OCI-LY7 (cell line): Measurements from ENCODE around the gene DIP2C. TPM values are rescaled to one million over a fixed set of nuclear protein-coding genes. Genes with fewer than 3 reads are reported as not detected.

ENCODE experiments used
- BruUV-seq: library from RNA; stranded (reverse); fragments of 400-500 nt; replicated peaks from 2 replicates; lab custom pipeline; 2021; lab: Mats Ljungman, UMichigan
- CTCF ChIA-PET: fragments of 300-600 bp; sonication (Branson Sonifier 250); formaldehyde crosslinking; loops from one replicate; lab custom pipeline; 2022; ENCODE audit warnings: antibody characterized with exemption; ENCODE audit not compliant: unreplicated experiment; lab: Charles Lee
- POLR2A ChIA-PET: fragments of 300-600 bp; sonication (Branson Sonifier 250); formaldehyde crosslinking; loops from one replicate; lab custom pipeline; 2022; ENCODE audit warnings: antibody characterized with exemption; lab: Charles Lee
- DNase-seq: peaks from one replicate; pipeline ENCODE4 v3.0.0-alpha.2; 2015; ENCODE audit warnings: low spot score
- H2AFZ ChIP-seq: fragments of 200-600 bp; sonication (generic), shearing (Covaris generic); 2 replicates; pipeline ENCODE4 v1.6.1; 2014; ENCODE audit warnings: mild to moderate bottlenecking, antibody characterized with exemption, low read length, moderate library complexity
- H3K27ac ChIP-seq: fragments of 200-600 bp; sonication (generic); 2 replicates; pipeline ENCODE4 v1.5.1; 2014; ENCODE audit warnings: mixed run types, low read depth, mild to moderate bottlenecking, moderate library complexity, low read length, inconsistent platforms; ENCODE audit not compliant: poor library complexity, severe bottlenecking
- H3K36me3 ChIP-seq: fragments of 200-600 bp; sonication (generic); 2 replicates; pipeline ENCODE4 v1.6.1; 2014; ENCODE audit warnings: mild to moderate bottlenecking, antibody characterized with exemption, low read length, moderate library complexity, mixed read lengths; ENCODE audit not compliant: insufficient read depth
- H3K4me1 ChIP-seq: fragments of 200-600 bp; sonication (generic); 2 replicates; pipeline ENCODE4 v1.5.1; 2014; ENCODE audit warnings: mild to moderate bottlenecking, low read length; ENCODE audit not compliant: insufficient read depth, poor library complexity, severe bottlenecking
- H3K4me2 ChIP-seq: fragments of 200-600 bp; sonication (generic); 2 replicates; pipeline ENCODE4 v1.6.1; 2014; ENCODE audit warnings: mild to moderate bottlenecking, low read length
- H3K4me3 ChIP-seq: fragments of 200-600 bp; sonication (generic); 2 replicates; pipeline ENCODE4 v1.5.1; 2014; ENCODE audit warnings: mild to moderate bottlenecking, low read depth, low read length; ENCODE audit not compliant: poor library complexity, severe bottlenecking
- H3K79me2 ChIP-seq: fragments of 200-600 bp; sonication (generic); 2 replicates; pipeline ENCODE4 v1.6.1; 2016; ENCODE audit warnings: low read depth, mild to moderate bottlenecking, low read length, moderate library complexity, mixed read lengths; ENCODE audit not compliant: insufficient read depth
- H3K9me2 ChIP-seq: fragments of 200-600 bp; sonication (generic); 2 replicates; pipeline ENCODE4 v1.6.1; 2016; ENCODE audit warnings: mild to moderate bottlenecking, low read length, mixed read lengths; ENCODE audit not compliant: insufficient read depth
- H3K9me3 ChIP-seq: fragments of 200-600 bp; sonication (generic); 2 replicates; pipeline ENCODE4 v1.6.1; 2014; ENCODE audit warnings: mild to moderate bottlenecking, mixed run types, low read length, mixed read lengths
- H4K20me1 ChIP-seq: fragments of 200-600 bp; sonication (generic); 2 replicates; pipeline ENCODE4 v1.6.1; 2014; ENCODE audit warnings: mild to moderate bottlenecking, antibody characterized with exemption, low read length, moderate library complexity, mixed read lengths; ENCODE audit not compliant: insufficient read depth
- EZH2phosphoT487 ChIP-seq: fragments of 200-600 bp; sonication (generic); IDR thresholded peaks from 2 replicates; pipeline ENCODE4 v1.6.1; 2018; ENCODE audit warnings: low read depth, borderline replicate concordance, mild to moderate bottlenecking, mixed run types, antibody characterized with exemption, low read length, moderate library complexity, mixed read lengths
- intact Hi-C: fragments of 100-400 bp; cut with micrococcal nuclease; formaldehyde crosslinking; loops from one replicate; pipeline ENCODE4 v1.10.0; 2022; ENCODE audit not compliant: unreplicated experiment
- total RNA-seq, 2 experiments: library from RNA; depleted of rRNA in 1 of 2; stranded (reverse); fragments of >200 nt in 1 of 2; shearing (Covaris generic) in 1 of 2; gene quantifications; 2 replicates each; pipeline ENCODE4 v1.2.3, GENCODE V29; 2014 to 2022
- TF ChIP-seq, protein P1 (sequence below): fragments of 200-600 bp; sonication (generic); conservative IDR thresholded peaks from 2 replicates; pipeline ENCODE4 v1.5.1; 2014; ENCODE audit warnings: mild to moderate bottlenecking, antibody characterized with exemption, low read length, moderate library complexity, mixed read lengths

Gene DIP2C
- total RNA-seq, 2 experiments from 2014 or later = 10.9 to 29.5 TPM

DNA sequence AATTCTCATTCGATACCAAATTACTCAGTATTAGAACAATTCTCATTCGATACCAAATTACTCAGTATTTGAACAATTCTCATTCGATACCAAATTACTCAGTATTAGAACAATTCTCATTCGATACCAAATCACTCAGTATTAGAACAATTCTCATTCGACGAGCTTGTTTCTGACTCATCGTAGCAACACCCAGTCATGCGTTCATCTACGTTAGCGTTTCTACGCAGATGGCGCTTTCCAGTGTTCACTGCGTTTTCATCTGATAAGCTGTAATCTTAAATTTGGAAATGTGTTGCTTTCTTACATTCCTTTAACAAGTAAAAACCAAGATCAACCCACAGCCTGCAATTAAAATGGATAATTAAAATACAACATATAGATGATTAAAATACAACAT is 277.9 kb downstream of the DIP2C start:
- H4K20me1 ChIP-seq = no peaks in the 10 kb centered on the region
- H3K36me3 ChIP-seq = peaks cover 85% of the 10 kb centered on the region
- intact Hi-C loops = no loop called here
- no TSS peak for BruUV-seq
- no peaks in the 10 kb centered on the region for H3K4me1 ChIP-seq
- no peaks in the 10 kb centered on the region for H3K9me3 ChIP-seq
- no peak overlapping the region for H2AFZ ChIP-seq
- no peak overlapping the region for H3K27ac ChIP-seq
- DNase-seq = no peak
- H3K9me2 ChIP-seq = no peaks in the 10 kb centered on the region
- TF ChIP-seq EZH2phosphoT487 = no peak
- TF ChIP-seq, protein P1, sequence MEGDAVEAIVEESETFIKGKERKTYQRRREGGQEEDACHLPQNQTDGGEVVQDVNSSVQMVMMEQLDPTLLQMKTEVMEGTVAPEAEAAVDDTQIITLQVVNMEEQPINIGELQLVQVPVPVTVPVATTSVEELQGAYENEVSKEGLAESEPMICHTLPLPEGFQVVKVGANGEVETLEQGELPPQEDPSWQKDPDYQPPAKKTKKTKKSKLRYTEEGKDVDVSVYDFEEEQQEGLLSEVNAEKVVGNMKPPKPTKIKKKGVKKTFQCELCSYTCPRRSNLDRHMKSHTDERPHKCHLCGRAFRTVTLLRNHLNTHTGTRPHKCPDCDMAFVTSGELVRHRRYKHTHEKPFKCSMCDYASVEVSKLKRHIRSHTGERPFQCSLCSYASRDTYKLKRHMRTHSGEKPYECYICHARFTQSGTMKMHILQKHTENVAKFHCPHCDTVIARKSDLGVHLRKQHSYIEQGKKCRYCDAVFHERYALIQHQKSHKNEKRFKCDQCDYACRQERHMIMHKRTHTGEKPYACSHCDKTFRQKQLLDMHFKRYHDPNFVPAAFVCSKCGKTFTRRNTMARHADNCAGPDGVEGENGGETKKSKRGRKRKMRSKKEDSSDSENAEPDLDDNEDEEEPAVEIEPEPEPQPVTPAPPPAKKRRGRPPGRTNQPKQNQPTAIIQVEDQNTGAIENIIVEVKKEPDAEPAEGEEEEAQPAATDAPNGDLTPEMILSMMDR = no peak
- ChIA-PET CTCF (no interaction called here), POLR2A (interaction anchor here (0.7 kb wide), 1 partner anchor 709 kb away, joined by 3 read pairs; no protein-coding TSS in a partner anchor)
- no peak overlapping the region for H3K4me3 ChIP-seq
- H3K79me2 ChIP-seq = no peaks in the 10 kb centered on the region
- H3K4me2 ChIP-seq = no peak overlapping the region

DNA sequence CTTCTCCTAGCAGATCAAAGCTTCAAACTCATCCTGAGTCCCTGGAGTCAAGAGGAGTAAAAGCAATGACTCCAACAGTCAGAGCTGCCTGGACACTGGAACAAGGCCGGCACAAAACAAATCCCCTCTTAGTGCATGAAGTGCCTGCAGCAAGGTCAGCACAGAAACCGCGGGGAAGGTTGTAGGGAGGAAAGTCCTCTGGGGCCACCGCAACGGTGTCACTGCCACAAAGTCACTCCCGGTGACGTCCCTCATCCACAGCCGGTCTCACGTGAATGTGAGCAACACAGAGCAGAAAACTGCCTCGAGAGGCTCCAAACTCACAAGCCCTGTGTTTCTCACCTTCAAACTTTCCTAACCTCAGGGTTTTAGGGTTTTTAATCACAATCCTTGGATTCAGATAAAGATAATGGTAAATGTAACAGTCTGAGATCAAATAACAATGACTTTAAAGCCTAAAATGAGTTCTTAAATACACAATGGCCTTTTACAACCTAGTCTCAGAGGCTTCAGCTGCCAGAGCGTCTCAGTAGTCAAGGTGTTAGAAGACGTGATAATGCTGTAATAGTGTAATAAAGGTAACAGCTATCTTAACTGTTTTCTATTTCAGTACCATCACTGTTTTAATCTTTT is 279.9 kb downstream of the DIP2C start:
- BruUV-seq = no TSS peak
- H3K9me3 ChIP-seq = no peaks in the 10 kb centered on the region
- H4K20me1 ChIP-seq = no peaks in the 10 kb centered on the region
- H3K9me2 ChIP-seq = no peaks in the 10 kb centered on the region
- no peak overlapping the region for H2AFZ ChIP-seq
- H3K79me2 ChIP-seq = no peaks in the 10 kb centered on the region
- H3K4me1 ChIP-seq = no peaks in the 10 kb centered on the region
- H3K4me2 ChIP-seq = no peak overlapping the region
- peaks cover 93% of the 10 kb centered on the region for H3K36me3 ChIP-seq
- H3K4me3 ChIP-seq = no peak overlapping the region
- no peak for TF ChIP-seq EZH2phosphoT487
- TF ChIP-seq, protein P1 = no peak
- H3K27ac ChIP-seq = no peak overlapping the region
- ChIA-PET POLR2A (interaction anchor here (1.4 kb wide), 1 partner anchor 10 kb away, joined by 3 read pairs; no protein-coding TSS in a partner anchor), CTCF (no interaction called here)
- intact Hi-C loops = no loop called here
- no peak for DNase-seq

DNA sequence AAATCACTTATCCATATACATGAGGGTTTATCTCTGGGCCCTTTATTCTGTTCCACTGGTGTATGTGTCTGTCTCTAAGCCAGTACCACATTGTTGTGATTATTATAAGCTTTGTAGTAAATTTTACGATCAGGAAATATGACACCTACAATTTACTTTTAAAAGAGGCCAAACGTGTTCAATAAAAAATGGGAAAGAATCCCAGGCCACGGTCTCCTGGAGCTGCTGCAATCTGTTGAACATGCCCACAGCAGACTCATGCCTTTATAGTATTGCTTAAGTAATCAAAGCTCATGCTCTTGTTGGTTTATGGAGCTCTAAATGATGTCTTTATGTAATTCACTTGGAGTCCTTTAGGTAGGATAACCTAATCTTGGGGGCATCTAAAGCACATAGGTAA is 281.2 kb downstream of the DIP2C start:
- H3K9me3 ChIP-seq = no peaks in the 10 kb centered on the region
- ChIA-PET POLR2A (interaction anchor here (0.6 kb wide), 2 partner anchors 9 to 268 kb away, joined by 3 read pairs; no protein-coding TSS in a partner anchor), CTCF (no interaction called here)
- no peaks in the 10 kb centered on the region for H3K4me1 ChIP-seq
- peaks cover 84% of the 10 kb centered on the region for H3K36me3 ChIP-seq
- no peak overlapping the region for H2AFZ ChIP-seq
- intact Hi-C loops = no loop called here
- no peaks in the 10 kb centered on the region for H3K9me2 ChIP-seq
- no peak overlapping the region for H3K4me2 ChIP-seq
- no peak for DNase-seq
- H3K4me3 ChIP-seq = no peak overlapping the region
- no peaks in the 10 kb centered on the region for H4K20me1 ChIP-seq
- no TSS peak for BruUV-seq
- H3K27ac ChIP-seq = no peak overlapping the region
- TF ChIP-seq EZH2phosphoT487 = no peak
- TF ChIP-seq, protein P1 = no peak
- H3K79me2 ChIP-seq = no peaks in the 10 kb centered on the region
